OCI-LY1 (cell line): ENCODE data around the gene MELTF.

Source experiments
- EZH2 ChIP-seq: fragments of 200-600 bp; sonication (generic), shearing (Covaris generic); IDR thresholded peaks from 2 replicates; pipeline ENCODE4 v1.8.0; 2017; ENCODE audit warnings: borderline replicate concordance, mixed run types, mild to moderate bottlenecking, antibody characterized with exemption, low read length, moderate library complexity, mixed read lengths
- TF ChIP-seq, protein P1 (sequence below): fragments of 200-600 bp; sonication (generic), shearing (Covaris generic); IDR thresholded peaks from 2 replicates; pipeline ENCODE4 v1.5.1; 2017; ENCODE audit warnings: mild to moderate bottlenecking, antibody characterized with exemption, low read length, moderate library complexity, mixed read lengths

DNA sequence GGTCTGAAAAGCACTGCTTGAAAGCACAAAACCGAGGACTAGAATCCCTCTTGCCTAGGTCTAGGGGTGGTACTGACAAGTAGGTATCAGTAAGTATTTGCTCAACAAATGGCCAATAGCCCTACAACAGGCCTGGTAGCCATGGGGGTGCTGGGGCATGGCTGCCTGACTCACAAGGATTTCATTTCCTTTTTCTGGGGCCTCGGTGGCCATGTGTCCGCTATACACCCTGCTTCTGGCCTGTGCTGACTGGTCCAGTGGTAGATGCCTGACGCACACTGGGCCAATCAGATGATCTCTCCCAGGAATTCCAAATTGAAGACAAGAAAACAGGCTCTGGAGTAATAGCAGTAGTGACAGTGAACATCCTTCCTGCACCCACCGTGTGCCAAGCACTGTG is 29.4 kb downstream of the MELTF start:
- TF ChIP-seq, protein P1, sequence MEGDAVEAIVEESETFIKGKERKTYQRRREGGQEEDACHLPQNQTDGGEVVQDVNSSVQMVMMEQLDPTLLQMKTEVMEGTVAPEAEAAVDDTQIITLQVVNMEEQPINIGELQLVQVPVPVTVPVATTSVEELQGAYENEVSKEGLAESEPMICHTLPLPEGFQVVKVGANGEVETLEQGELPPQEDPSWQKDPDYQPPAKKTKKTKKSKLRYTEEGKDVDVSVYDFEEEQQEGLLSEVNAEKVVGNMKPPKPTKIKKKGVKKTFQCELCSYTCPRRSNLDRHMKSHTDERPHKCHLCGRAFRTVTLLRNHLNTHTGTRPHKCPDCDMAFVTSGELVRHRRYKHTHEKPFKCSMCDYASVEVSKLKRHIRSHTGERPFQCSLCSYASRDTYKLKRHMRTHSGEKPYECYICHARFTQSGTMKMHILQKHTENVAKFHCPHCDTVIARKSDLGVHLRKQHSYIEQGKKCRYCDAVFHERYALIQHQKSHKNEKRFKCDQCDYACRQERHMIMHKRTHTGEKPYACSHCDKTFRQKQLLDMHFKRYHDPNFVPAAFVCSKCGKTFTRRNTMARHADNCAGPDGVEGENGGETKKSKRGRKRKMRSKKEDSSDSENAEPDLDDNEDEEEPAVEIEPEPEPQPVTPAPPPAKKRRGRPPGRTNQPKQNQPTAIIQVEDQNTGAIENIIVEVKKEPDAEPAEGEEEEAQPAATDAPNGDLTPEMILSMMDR, result no peak
- TF ChIP-seq EZH2, result no peak
